HepG2 (cell line): Measurements from ENCODE around the gene REEP2. TPM values are rescaled to one million over a fixed set of nuclear protein-coding genes. Genes with fewer than 3 reads are reported as not detected.

Source experiments
- ATAC-seq: fragments of 200-7000 bp; cut with Tn5 transposase; 3 replicates; pipeline ENCODE4 v1.9.1; 2020; ENCODE audit warnings: mild to moderate bottlenecking, moderate library complexity
- BruUV-seq: library from RNA; stranded (reverse); fragments of 400-500 nt; replicated peaks from 2 replicates; lab custom pipeline; 2021; lab: Mats Ljungman, UMichigan
- CTCF ChIA-PET: fragments of 300-600 bp; formaldehyde crosslinking; extraction: SDS; loops from one replicate; lab custom pipeline; 2021; ENCODE audit warnings: low total read pairs, inconsistent platforms, low intra/inter-chr PET ratio; lab: Yijun Ruan, JAX
- POLR2A ChIA-PET: fragments of 350-600 bp; sonication (Branson Sonifier 250); formaldehyde crosslinking; loops from one replicate; lab custom pipeline; 2020; ENCODE audit warnings: antibody characterized with exemption, inconsistent platforms; lab: Yijun Ruan, JAX
- DNase-seq: peaks from one replicate; pipeline ENCODE4 v3.0.0-alpha.2; 2015; ENCODE audit warnings: low spot score
- FAIRE-seq: peaks from 3 replicates; lab custom pipeline; 2011; peaks lifted over from hg19 to GRCh38; lab: Jason Lieb, UNC
- H2AFZ ChIP-seq: one replicate; pipeline ENCODE4 v1.6.1; 2011; ENCODE audit warnings: low read length, inconsistent platforms
- H3K27ac ChIP-seq: fragments of 300-600 bp; 3 replicates; pipeline ENCODE4 v1.8.0; 2011; ENCODE audit warnings: mixed run types, mild to moderate bottlenecking, mixed read lengths, low read length, inconsistent platforms; ENCODE audit not compliant: insufficient read depth; ENCODE audit errors: extremely low read length
- H3K27me3 ChIP-seq, 2 experiments: fragments of 200-600 bp in 1 of 2; 2 replicates in 1 of 2; 3 replicates in 1 of 2; pipeline versions ENCODE4 v1.6.0 to v1.8.0; 2011; ENCODE audit warnings: low read length in 2 of 2, mild to moderate bottlenecking in 2 of 2, moderate library complexity in 2 of 2, inconsistent platforms in 1 of 2; ENCODE audit not compliant: insufficient read depth in 2 of 2, control insufficient read depth in 1 of 2
- H3K36me3 ChIP-seq, 2 experiments: fragments of 200-600 bp in 1 of 2; replicated peaks in 1 of 2; 2 replicates in 1 of 2; 3 replicates in 1 of 2; pipeline versions ENCODE4 v1.5.1 to v1.8.0; 2011; ENCODE audit warnings: low read length in 2 of 2, inconsistent platforms in 1 of 2; ENCODE audit not compliant: insufficient read depth in 2 of 2, control insufficient read depth in 1 of 2
- H3K4me1 ChIP-seq: 2 replicates; pipeline ENCODE4 v1.5.1; 2012; ENCODE audit warnings: low read length, inconsistent platforms; ENCODE audit not compliant: insufficient read depth
- H3K4me2 ChIP-seq: 2 replicates; pipeline ENCODE4 v1.6.0; 2011; ENCODE audit warnings: low read depth, low read length, inconsistent platforms
- H3K4me3 ChIP-seq, 3 experiments: fragments of 200-600 bp in 1 of 3; sonication (generic), shearing (Covaris generic) in 1 of 3; replicated peaks in 1 of 3; 2 replicates each; pipeline ENCODE4 v1.5.1; 2011 to 2016; ENCODE audit warnings: low read length in 3 of 3, inconsistent platforms in 2 of 3, low read depth in 2 of 3, mild to moderate bottlenecking in 2 of 3, control low read depth in 1 of 3, mixed read lengths in 1 of 3; ENCODE audit not compliant: insufficient read depth in 1 of 3
- H3K79me2 ChIP-seq: one replicate; pipeline ENCODE4 v1.6.1; 2011; ENCODE audit warnings: low read length, inconsistent platforms; ENCODE audit not compliant: insufficient read depth
- H3K9ac ChIP-seq: 2 replicates; pipeline ENCODE4 v1.6.0; 2011; ENCODE audit warnings: mild to moderate bottlenecking, low read depth, low read length, inconsistent platforms; ENCODE audit not compliant: insufficient read depth
- H3K9me3 ChIP-seq: 2 replicates; pipeline ENCODE4 v1.5.1; 2012; ENCODE audit warnings: mild to moderate bottlenecking, low read length
- H4K20me1 ChIP-seq: 2 replicates; pipeline ENCODE4 v1.6.0; 2011; ENCODE audit warnings: inconsistent platforms, mild to moderate bottlenecking, low read length, moderate library complexity; ENCODE audit not compliant: insufficient read depth
- AGO2 ChIP-seq: fragments of 200-400 bp; formaldehyde crosslinking; optimal IDR thresholded peaks from 2 replicates; pipeline ENCODE3; 2017; ENCODE audit warnings: mild to moderate bottlenecking, low read depth, low read length, moderate library complexity
- ARHGAP35 ChIP-seq: sonication (generic); formaldehyde crosslinking; IDR thresholded peaks from 2 replicates; pipeline ENCODE4 v1.9.0; 2022; ENCODE audit warnings: mild to moderate bottlenecking, inconsistent platforms, moderate library complexity, missing genetic modification reagents, borderline replicate concordance
- CHD4 ChIP-seq: fragments of 200-600 bp; sonication (generic); IDR thresholded peaks from 2 replicates; pipeline ENCODE4 v1.7.0; 2017; ENCODE audit warnings: mild to moderate bottlenecking, low read length, borderline replicate concordance
- EEA1 ChIP-seq: sonication (generic); formaldehyde crosslinking; IDR thresholded peaks from 2 replicates; pipeline ENCODE4 v1.5.1; 2020; ENCODE audit warnings: mild to moderate bottlenecking, missing genetic modification reagents, borderline replicate concordance
- MXD4 ChIP-seq: IDR thresholded peaks from 2 replicates; pipeline ENCODE4 v1.6.1; 2016; ENCODE audit warnings: mild to moderate bottlenecking, missing biosample characterization, missing genetic modification reagents
- PTBP1 ChIP-seq: fragments of 200-400 bp; formaldehyde crosslinking; IDR thresholded peaks from 2 replicates; pipeline ENCODE4 v1.6.1; 2018; ENCODE audit warnings: low read length, low read depth; ENCODE audit not compliant: poor library complexity, severe bottlenecking
- SMARCC2 ChIP-seq: fragments of 450-650 bp; IDR thresholded peaks from 2 replicates; pipeline ENCODE4 v1.6.1; 2017; ENCODE audit warnings: antibody characterized with exemption, mild to moderate bottlenecking
- SNRNP70 ChIP-seq: fragments of 200-400 bp; formaldehyde crosslinking; IDR thresholded peaks from 2 replicates; pipeline ENCODE4 v1.6.1; 2017; ENCODE audit warnings: mild to moderate bottlenecking, low read depth, low read length, moderate library complexity
- SP5 ChIP-seq: IDR thresholded peaks from 2 replicates; pipeline ENCODE4 v1.6.1; 2016; ENCODE audit warnings: low read depth, borderline replicate concordance
- ZNF224 ChIP-seq: sonication (generic); formaldehyde crosslinking; IDR thresholded peaks from 2 replicates; pipeline ENCODE4 v1.5.0; 2020; ENCODE audit warnings: mild to moderate bottlenecking, missing genetic modification reagents
- ZNF460 ChIP-seq: sonication (generic); formaldehyde crosslinking; IDR thresholded peaks from 2 replicates; pipeline ENCODE4 v1.5.1; 2020; ENCODE audit warnings: missing genetic modification reagents, mild to moderate bottlenecking, borderline replicate concordance
- ZNF678 ChIP-seq: sonication (generic); formaldehyde crosslinking; IDR thresholded peaks from 2 replicates; pipeline ENCODE4 v1.4.0; 2020; ENCODE audit warnings: mild to moderate bottlenecking, missing genetic modification reagents
- ZNF839 ChIP-seq: sonication (generic); formaldehyde crosslinking; IDR thresholded peaks from 2 replicates; pipeline ENCODE4 v1.4.0; 2020; ENCODE audit warnings: missing genetic modification reagents, mild to moderate bottlenecking, borderline replicate concordance
- ZNF878 ChIP-seq: sonication (generic); formaldehyde crosslinking; IDR thresholded peaks from 2 replicates; pipeline ENCODE4 v1.8.1; 2023; ENCODE audit warnings: mild to moderate bottlenecking, missing genetic modification reagents, moderate library complexity
- WGBS: methylation state at CpG from one replicate; pipeline ENCODE4 v1.1.6; 2017; ENCODE audit warnings: low lambda C conversion rate; 5-methylcytosine and 5-hydroxymethylcytosine counted together
- in situ Hi-C: cut with HindIII; loops from 2 replicates; pipeline ENCODE4 v1.10.0; 2017; ENCODE audit warnings: low pct_unique_long_range_greater_than_20kb; ENCODE audit not compliant: extremely low pct_ligation_motif_present
- intact Hi-C: fragments of 100-400 bp; cut with micrococcal nuclease; formaldehyde crosslinking; loops from one replicate; pipeline ENCODE4 v1.10.0; 2022; ENCODE audit not compliant: unreplicated experiment
- polyA plus RNA-seq, 8 experiments: library from polyadenylated mRNA; depleted of rRNA in 3 of 8; stranded (reverse) in 7 of 8; unstranded in 1 of 8; fragments of >200 nt; fragmentation: Illumina TruSeq in 4 of 8; extraction: Trizol in 4 of 8; gene quantifications; 2 replicates each; pipeline versions ENCODE4 v1.2.1 to v1.2.3, GENCODE V29; 2011 to 2016; ENCODE audit warnings: low read depth in 4 of 8, missing spikeins in 1 of 8, mixed read lengths in 1 of 8; ENCODE audit not compliant: insufficient read depth in 1 of 8
- total RNA-seq, 5 experiments: library from RNA; depleted of rRNA; stranded (reverse); fragments of >200 nt; fragmentation: Illumina TruSeq; extraction: Trizol; gene quantifications; 2 replicates each; pipeline ENCODE4 v1.2.3, GENCODE V29; 2016; ENCODE audit warnings: low read depth in 1 of 5
- TF ChIP-seq, protein P1 (sequence below): sonication (generic); formaldehyde crosslinking; IDR thresholded peaks from 2 replicates; pipeline ENCODE4 v1.4.0; 2020; ENCODE audit warnings: mild to moderate bottlenecking, missing genetic modification reagents
- TF ChIP-seq, protein P2 (sequence below): sonication (generic); formaldehyde crosslinking; IDR thresholded peaks from 2 replicates; pipeline ENCODE4 v1.9.0; 2021; ENCODE audit warnings: missing genetic modification reagents, borderline replicate concordance
- TF ChIP-seq, protein P3 (sequence below): sonication (generic); formaldehyde crosslinking; IDR thresholded peaks from 2 replicates; pipeline ENCODE4 v1.5.0; 2020; ENCODE audit warnings: missing genetic modification reagents
- TF ChIP-seq, protein P4 (sequence below): sonication (generic); formaldehyde crosslinking; IDR thresholded peaks from 2 replicates; pipeline ENCODE4 v1.4.0; 2020; ENCODE audit warnings: missing genetic modification reagents

Gene REEP2
- total and polyA plus RNA-seq, 2 of the 13 experiments (the other 11 are each of a cell fraction or from before 2014, with no cell fraction given) = 5.3 to 7.8 TPM

DNA sequence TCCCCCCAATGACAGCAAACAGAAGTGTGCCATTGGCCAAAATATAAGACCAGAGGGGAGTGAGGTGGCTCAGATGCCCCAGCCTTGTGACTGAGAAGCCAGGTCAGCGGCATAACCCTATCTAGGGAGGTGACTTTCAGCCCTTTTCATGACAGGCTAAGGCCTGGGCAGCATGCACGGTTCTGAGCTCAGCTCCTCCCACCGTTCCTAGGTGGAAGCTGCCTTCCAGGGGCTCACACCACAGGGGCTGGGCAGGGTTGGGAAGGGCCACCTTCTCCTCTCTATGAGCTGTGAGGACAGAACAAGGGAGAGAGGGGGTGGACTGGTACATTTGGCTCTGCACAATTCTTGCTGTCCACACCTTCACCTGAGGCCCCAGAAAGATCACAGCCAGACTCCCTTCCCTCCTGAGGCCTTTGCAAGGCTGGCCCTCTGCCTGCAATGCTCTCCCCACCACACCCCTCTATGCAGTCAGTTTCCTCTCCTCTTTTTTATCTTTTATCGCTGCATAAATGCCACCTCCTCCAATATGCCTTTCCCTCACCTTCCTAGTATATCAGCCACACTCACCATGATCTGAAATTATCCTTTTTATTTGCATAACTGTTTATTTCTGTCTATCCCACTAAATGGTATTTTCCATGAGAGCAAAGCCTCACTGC, 21.3 kb downstream of the REEP2 start:
- in situ Hi-C loops (loop anchor here (5.0 kb wide), 1 partner anchor 82 kb away; the partner anchor contains the start of gene ETF1), intact Hi-C loops (no loop called here)
- H2AFZ ChIP-seq = no peak overlapping the region
- no TSS peak for BruUV-seq
- peak overlapping the region; percentile 45; the same call in 1 of the 2 replicates for H3K9ac ChIP-seq
- peak overlapping the region in 1 of 3 experiments; percentile 45; a peak in 1 of 6 replicates for H3K4me3 ChIP-seq
- no peaks in the 10 kb centered on the region for H3K36me3 ChIP-seq
- no peak for DNase-seq
- WGBS = 19% methylated on average over 4 of the region's 4 CpGs
- peak overlapping the region; percentile 70 for H3K4me2 ChIP-seq
- TF ChIP-seq, protein P1, sequence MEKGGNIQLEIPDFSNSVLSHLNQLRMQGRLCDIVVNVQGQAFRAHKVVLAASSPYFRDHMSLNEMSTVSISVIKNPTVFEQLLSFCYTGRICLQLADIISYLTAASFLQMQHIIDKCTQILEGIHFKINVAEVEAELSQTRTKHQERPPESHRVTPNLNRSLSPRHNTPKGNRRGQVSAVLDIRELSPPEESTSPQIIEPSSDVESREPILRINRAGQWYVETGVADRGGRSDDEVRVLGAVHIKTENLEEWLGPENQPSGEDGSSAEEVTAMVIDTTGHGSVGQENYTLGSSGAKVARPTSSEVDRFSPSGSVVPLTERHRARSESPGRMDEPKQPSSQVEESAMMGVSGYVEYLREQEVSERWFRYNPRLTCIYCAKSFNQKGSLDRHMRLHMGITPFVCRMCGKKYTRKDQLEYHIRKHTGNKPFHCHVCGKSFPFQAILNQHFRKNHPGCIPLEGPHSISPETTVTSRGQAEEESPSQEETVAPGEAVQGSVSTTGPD = 0 out of 2 replicates have a peak, but pooled peaks have one; percentile 32
- TF ChIP-seq, protein P2, sequence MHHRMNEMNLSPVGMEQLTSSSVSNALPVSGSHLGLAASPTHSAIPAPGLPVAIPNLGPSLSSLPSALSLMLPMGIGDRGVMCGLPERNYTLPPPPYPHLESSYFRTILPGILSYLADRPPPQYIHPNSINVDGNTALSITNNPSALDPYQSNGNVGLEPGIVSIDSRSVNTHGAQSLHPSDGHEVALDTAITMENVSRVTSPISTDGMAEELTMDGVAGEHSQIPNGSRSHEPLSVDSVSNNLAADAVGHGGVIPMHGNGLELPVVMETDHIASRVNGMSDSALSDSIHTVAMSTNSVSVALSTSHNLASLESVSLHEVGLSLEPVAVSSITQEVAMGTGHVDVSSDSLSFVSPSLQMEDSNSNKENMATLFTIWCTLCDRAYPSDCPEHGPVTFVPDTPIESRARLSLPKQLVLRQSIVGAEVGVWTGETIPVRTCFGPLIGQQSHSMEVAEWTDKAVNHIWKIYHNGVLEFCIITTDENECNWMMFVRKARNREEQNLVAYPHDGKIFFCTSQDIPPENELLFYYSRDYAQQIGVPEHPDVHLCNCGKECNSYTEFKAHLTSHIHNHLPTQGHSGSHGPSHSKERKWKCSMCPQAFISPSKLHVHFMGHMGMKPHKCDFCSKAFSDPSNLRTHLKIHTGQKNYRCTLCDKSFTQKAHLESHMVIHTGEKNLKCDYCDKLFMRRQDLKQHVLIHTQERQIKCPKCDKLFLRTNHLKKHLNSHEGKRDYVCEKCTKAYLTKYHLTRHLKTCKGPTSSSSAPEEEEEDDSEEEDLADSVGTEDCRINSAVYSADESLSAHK (CRISPR knock-in tag) = no peak
- no peak for TF ChIP-seq ZNF460
- TF ChIP-seq, protein P3, sequence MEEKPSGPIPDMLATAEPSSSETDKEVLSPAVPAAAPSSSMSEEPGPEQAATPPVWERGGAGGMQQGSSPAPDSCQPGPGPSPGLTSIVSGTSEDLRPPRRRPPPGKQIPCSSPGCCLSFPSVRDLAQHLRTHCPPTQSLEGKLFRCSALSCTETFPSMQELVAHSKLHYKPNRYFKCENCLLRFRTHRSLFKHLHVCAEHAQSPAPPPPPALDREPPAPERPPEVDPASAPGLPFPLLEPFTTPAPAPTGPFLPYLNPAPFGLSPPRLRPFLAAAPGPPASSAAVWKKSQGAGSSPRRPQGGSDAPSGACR = no peak
- TF ChIP-seq ZNF678 (CRISPR knock-in tag) = 0 out of 2 replicates have a peak, but pooled peaks have one; percentile 57
- TF ChIP-seq SNRNP70 = no peak
- TF ChIP-seq EEA1 (CRISPR knock-in tag) = no peak
- TF ChIP-seq AGO2 = no peak
- TF ChIP-seq MXD4 (CRISPR knock-in tag) = 0 out of 2 replicates have a peak, but pooled peaks have one; percentile 14
- no peak for TF ChIP-seq PTBP1
- TF ChIP-seq SMARCC2 = no peak
- TF ChIP-seq ZNF224 (CRISPR knock-in tag) = no peak
- TF ChIP-seq, protein P4, sequence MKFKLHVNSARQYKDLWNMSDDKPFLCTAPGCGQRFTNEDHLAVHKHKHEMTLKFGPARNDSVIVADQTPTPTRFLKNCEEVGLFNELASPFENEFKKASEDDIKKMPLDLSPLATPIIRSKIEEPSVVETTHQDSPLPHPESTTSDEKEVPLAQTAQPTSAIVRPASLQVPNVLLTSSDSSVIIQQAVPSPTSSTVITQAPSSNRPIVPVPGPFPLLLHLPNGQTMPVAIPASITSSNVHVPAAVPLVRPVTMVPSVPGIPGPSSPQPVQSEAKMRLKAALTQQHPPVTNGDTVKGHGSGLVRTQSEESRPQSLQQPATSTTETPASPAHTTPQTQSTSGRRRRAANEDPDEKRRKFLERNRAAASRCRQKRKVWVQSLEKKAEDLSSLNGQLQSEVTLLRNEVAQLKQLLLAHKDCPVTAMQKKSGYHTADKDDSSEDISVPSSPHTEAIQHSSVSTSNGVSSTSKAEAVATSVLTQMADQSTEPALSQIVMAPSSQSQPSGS (CRISPR knock-in tag) = no peak
- no peak for TF ChIP-seq ARHGAP35 (CRISPR knock-in tag)
- TF ChIP-seq CHD4 = no peak
- 0 out of 2 replicates have a peak, but pooled peaks have one; percentile 27 for TF ChIP-seq SP5 (CRISPR knock-in tag)
- TF ChIP-seq ZNF839 (CRISPR knock-in tag) = 0 out of 2 replicates have a peak, but pooled peaks have one; percentile 32
- TF ChIP-seq ZNF878 (CRISPR knock-in tag) = no peak
- no peak overlapping the region for H3K27ac ChIP-seq
- no peaks in the 10 kb centered on the region for H3K79me2 ChIP-seq
- CTCF ChIA-PET = no interaction called here
- H3K4me1 ChIP-seq = peaks cover 55% of the 10 kb centered on the region
- H3K9me3 ChIP-seq = no peaks in the 10 kb centered on the region
- no peaks in the 10 kb centered on the region for H4K20me1 ChIP-seq
- H3K27me3 ChIP-seq = peaks cover 4 to 33% of the 10 kb centered on the region in 2 experiments; a peak in 3 of 5 replicates
- POLR2A ChIA-PET = interaction anchor here (1.1 to 1.2 kb wide), 2 partner anchors 34 to 75 kb away, joined by 3 to 6 read pairs; no protein-coding TSS in a partner anchor
- no peak for FAIRE-seq
- no peak for ATAC-seq
